Epithelial cell of proximal tubule (primary cell): ENCODE measurements around the gene TCF7L2. TPM values are rescaled to one million over a fixed set of nuclear protein-coding genes. Genes with fewer than 3 reads are reported as not detected.
A peak's percentile ranks its signal among the peaks of the same experiment; 100 is the strongest.
"Not testable (repeated sequence)": the region's sequence is repeated elsewhere in the genome, so short reads cannot be mapped to it uniquely, and the experiment has no call there.

Source experiments
- DNase-seq: peaks from one replicate; pipeline ENCODE4 v3.0.0-alpha.2; 2011; ENCODE audit warnings: low read depth
- H3K4me3 ChIP-seq: 2 replicates; pipeline ENCODE4 v1.5.1; 2011; ENCODE audit warnings: low read depth, mild to moderate bottlenecking, low read length
- total RNA-seq: library from RNA; depleted of rRNA; stranded (reverse); fragments of >200 nt; gene quantifications from 2 replicates; pipeline ENCODE4 v1.2.3, GENCODE V29; 2015
- TF ChIP-seq, protein P1 (sequence below): conservative IDR thresholded peaks from 2 replicates; pipeline ENCODE4 v1.5.1; 2012; ENCODE audit warnings: low read depth, mild to moderate bottlenecking, low read length

TCF7L2 gene
- total RNA-seq, 1 donor from 2014 or later, result 5.4 TPM

DNA sequence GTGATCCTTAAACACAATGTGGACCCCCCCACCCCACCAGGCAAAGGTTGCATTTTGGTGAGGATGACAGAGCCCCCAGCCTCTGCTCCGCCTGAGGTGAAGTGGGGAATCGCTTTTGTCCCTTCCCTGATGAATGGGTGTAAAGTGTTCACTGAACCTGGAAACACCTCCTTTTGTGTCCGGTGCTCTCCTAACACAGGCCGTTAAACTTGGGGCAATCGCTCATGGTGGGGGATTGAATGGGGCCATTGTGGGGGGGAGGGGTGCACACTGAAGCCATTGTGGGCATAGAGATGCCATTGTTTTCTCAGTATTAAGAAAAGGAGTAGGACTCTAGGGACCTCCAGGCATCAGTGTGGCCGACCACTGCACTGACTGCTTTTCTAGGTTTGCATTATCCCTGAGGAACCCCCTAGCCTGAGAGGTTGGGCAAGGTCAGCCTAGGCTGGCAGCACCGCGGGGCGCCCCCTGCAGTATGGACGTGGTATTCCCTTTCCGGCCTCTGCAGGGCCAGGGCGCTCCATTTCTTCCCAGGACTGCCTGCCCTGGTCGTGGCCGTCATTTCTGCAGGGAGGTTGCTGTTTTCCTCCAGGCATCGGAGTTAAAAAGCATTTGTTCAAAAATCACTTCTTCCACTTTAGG, 158.3 kb downstream of the TCF7L2 start:
- no peak overlapping the region for H3K4me3 ChIP-seq
- DNase-seq, result no peak
- TF ChIP-seq, protein P1, sequence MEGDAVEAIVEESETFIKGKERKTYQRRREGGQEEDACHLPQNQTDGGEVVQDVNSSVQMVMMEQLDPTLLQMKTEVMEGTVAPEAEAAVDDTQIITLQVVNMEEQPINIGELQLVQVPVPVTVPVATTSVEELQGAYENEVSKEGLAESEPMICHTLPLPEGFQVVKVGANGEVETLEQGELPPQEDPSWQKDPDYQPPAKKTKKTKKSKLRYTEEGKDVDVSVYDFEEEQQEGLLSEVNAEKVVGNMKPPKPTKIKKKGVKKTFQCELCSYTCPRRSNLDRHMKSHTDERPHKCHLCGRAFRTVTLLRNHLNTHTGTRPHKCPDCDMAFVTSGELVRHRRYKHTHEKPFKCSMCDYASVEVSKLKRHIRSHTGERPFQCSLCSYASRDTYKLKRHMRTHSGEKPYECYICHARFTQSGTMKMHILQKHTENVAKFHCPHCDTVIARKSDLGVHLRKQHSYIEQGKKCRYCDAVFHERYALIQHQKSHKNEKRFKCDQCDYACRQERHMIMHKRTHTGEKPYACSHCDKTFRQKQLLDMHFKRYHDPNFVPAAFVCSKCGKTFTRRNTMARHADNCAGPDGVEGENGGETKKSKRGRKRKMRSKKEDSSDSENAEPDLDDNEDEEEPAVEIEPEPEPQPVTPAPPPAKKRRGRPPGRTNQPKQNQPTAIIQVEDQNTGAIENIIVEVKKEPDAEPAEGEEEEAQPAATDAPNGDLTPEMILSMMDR, result peak; percentile 67

DNA sequence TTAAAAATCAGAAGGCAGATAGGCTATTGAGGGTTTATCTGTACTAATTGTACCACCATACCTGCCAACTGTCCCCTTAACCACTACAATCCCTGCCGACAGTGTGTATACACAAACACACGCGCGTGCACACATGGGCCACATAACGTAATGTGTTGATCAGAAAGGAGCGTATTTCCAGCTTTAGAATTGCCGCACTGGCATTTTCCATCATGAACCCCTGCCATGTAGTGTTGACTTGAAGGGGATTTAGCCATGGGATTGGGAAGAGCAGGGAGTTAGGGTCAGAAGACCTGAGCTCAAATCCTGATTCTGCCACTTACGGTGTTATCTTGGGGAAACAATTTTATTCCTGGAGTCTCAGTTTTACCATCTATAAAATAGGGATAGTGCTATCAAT, 158.9 kb downstream of the TCF7L2 start:
- TF ChIP-seq, protein P1, result no peak
- DNase-seq, result no peak
- H3K4me3 ChIP-seq, result no peak overlapping the region

DNA sequence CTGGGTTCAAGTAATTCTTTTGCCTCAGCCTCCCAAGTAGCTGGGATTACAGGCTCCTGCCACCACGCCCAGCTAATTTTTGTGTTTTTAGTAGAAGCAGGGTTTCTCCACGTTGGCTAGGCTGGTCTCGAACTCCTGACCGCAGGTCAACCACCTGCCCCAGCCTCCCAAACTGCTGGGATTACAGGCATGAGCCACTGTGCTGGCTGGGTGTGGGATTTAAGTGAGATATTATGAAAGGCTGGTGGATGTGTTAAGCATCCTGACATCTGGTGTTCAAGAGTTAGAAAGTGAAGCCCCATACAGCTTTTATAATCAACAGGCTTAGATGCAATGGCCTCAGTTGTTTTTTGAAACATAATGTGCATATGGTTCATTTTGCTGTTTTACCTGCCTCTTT, 159.4 kb downstream of the TCF7L2 start:
- not testable (repeated sequence) for DNase-seq, H3K4me3 ChIP-seq

DNA sequence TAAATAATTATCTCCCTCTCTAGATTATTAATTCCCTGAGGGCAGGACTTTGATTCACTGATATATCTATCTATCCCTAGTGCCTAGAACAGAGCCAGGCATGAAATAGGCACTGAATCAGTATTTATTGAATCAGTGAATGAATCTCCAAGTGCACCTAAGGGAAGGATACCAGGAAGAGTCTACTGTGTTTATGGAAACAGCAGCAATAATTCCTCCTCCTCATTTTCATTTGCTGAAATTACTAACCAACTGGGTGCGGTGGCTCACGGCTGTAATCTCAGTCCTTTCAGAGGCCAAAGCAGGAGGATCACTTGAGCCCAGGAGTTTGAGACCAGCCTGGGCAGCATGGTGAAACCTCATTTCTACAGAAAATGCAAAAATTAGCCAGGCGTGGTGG, 161.2 kb downstream of the TCF7L2 start:
- DNase-seq, result no peak
- TF ChIP-seq, protein P1, result no peak
- no peak overlapping the region for H3K4me3 ChIP-seq

DNA sequence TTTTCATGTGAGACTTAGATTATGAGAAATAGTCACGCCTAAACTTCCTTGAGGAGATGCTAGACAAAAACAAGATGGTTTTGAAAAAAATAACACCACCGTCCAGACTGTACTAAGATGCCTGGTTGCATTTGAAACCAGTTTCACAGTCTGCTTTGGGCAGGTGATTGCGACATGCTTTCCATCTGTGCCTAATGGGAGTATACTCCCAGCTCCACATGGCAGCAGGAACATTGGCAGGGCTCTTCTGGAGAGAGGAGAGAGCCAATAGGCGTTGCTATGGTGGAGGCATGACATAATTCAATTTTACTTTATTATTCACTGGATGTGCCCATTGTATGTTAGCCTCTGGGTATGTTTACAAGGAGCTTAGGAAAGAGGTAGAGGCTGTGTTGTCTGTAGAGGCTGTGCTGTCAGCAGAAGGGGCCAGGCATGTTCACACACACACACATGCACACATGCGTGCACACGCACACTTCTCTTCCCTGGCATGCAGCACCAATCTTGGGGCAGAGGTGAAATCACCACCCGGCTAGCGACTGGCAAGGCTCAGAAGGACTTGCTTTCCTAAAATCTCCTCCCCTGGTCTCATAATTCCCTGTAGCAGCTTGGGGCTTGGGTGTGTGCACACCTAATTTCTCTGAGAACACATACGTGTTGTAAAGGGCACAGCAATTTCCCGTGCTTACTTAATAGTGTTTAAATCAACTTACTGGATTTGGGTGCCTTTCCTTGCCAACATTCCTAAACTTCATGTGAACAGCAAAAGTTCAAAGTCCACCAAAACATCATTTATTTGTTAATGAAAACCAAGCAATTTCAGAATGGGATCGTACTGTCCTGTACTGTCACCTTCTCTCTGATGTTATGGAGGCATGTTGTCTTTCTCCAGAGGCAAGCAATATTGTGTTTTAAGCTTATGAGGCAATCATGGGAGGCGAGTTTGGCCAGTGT, 162.1 kb downstream of the TCF7L2 start:
- TF ChIP-seq, protein P1, result no peak
- H3K4me3 ChIP-seq, result no peak overlapping the region
- DNase-seq, result no peak

DNA sequence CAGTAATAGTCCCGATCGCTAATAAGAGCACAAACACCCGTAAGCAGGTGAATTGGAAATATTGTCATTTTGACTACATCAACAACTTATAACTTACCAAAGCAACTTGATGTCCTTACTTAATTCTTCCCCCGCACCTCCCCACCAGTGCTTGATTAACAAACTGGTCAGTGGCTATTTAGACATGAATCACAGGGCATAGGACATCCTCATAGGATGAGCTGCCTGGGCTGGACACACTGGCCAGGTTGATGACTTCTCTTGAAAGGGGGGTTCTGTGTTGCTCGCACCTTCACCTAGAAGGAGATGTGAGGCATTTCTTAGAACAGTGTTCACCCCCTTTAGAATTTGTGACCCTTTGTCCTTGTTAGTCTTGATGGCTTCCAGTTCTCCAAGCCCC, 163.2 kb downstream of the TCF7L2 start:
- no peak for DNase-seq
- TF ChIP-seq, protein P1, result no peak

DNA sequence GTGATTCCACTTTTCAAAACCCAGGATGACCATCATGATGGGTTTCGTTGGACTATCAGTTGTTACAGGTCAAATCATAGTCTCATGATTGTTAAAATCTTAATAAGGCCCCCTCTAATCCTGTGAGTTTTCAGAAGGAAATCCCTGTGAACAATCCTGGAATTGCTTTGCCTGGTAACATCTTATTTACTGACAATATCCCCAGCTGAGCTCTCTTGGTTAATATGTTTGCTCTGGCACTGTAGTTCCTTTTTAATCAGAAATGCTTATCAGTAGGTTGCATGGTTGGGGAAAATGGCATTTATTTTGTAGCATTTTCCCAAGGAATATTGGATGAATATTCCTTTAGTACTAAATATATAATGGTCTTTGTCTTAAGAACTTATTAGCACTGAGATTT, 163.9 kb downstream of the TCF7L2 start:
- DNase-seq, result no peak
- no peak overlapping the region for H3K4me3 ChIP-seq
- TF ChIP-seq, protein P1, result no peak

More for the DNA sequence above, 163.2 kb downstream of the TCF7L2 start:
- no peak overlapping the region for H3K4me3 ChIP-seq
